ENCODE data around the gene CFB. TPM values are rescaled to one million over a fixed set of nuclear protein-coding genes. Genes with fewer than 3 reads are reported as not detected.

Gene CFB
- total RNA-seq, 4 donors from 2014 or later = 9.0 to 59.7 (median 39.6) TPM

GRCh38 chr6:31920811-31921210 lies 25.1 kb upstream of the CFB start:
- in situ Hi-C loops (cut with MboI; ENCODE audit: low pct_ligation_motif_present in 1 of 4, low pct_unique_long_range_greater_than_20kb in 1 of 4, low sequenced_read_pairs in 3 of 4) = no loop called here
- DNase-seq = no peak
- H3K36me3 ChIP-seq = no peaks in the 10 kb centered on the region

GRCh38 chr6:31922942-31923341 lies 23.0 kb upstream of the CFB start:
- no peak overlapping the region for H3K27ac ChIP-seq
- no peak for DNase-seq
- 19 to 20% methylated on average over 1 to 5 of the region's 5 CpGs for WGBS, 2 donors (ENCODE audit: low coverage in 1 of 2)
- no peak overlapping the region for H3K4me3 ChIP-seq
- in situ Hi-C loops (cut with MboI; ENCODE audit: low pct_ligation_motif_present in 1 of 4, low pct_unique_long_range_greater_than_20kb in 1 of 4, low sequenced_read_pairs in 3 of 4) = no loop called here
- H3K27me3 ChIP-seq = no peaks in the 10 kb centered on the region
- no peak for TF ChIP-seq EP300 (IDR thresholded peaks at IDR 0.05; ENCODE audit: low read depth)
- TF ChIP-seq POLR2A (IDR thresholded peaks at IDR 0.05) = no peak
- intact Hi-C loops (cut with DNase I; ENCODE audit: low total_unique reads) = no loop called here
- no peaks in the 10 kb centered on the region for H3K36me3 ChIP-seq
- no peaks in the 10 kb centered on the region for H3K9me3 ChIP-seq
- no peaks in the 10 kb centered on the region for H3K4me1 ChIP-seq

More at GRCh38 chr6:31920811-31921210, 25.1 kb upstream of the CFB start:
- Histone ChIP-seq H3K9me3 (no peaks in the 10 kb centered on the region), H3K4me3 (no peak overlapping the region), H3K4me1 (no peaks in the 10 kb centered on the region), H3K27ac (no peak overlapping the region), H3K27me3 (no peaks in the 10 kb centered on the region)
- intact Hi-C loops (cut with DNase I; ENCODE audit: low total_unique reads) = no loop called here
- TF ChIP-seq EP300 (IDR thresholded peaks at IDR 0.05; ENCODE audit: low read depth) (no peak), POLR2AphosphoS5 (IDR thresholded peaks at IDR 0.05) (no peak), POLR2A (IDR thresholded peaks at IDR 0.05) (no peak), CTCF (IDR thresholded peaks at IDR 0.05) (no peak)
- 73% methylated on average over 2 of the region's 2 CpGs; no CpG with 5 or more reads in 1 of the 2 donors for WGBS, 2 donors (ENCODE audit: low coverage in 1 of 2)

GRCh38 chr6:31927242-31927862 lies 18.5 kb upstream of the CFB start, which contains the start of gene C2:
TSS of gene C2 (plus strand) at chr6:31927717. CDS start at chr6:31927753, 36 bp downstream.
- H3K4me3 ChIP-seq = peak within 1 kb of the TSS in 1 of 4 donors; percentile 35
- no peaks in the 10 kb centered on the region for H3K9me3 ChIP-seq
- TF ChIP-seq CTCF (IDR thresholded peaks at IDR 0.05) (no peak), POLR2AphosphoS5 (IDR thresholded peaks at IDR 0.05) (no peak), EP300 (IDR thresholded peaks at IDR 0.05; ENCODE audit: low read depth) (no peak), POLR2A (IDR thresholded peaks at IDR 0.05) (no peak)
- no peaks in the 10 kb centered on the region for H3K36me3 ChIP-seq
- no peak for DNase-seq
- H3K27me3 ChIP-seq = no peaks in the 10 kb centered on the region
- in situ Hi-C loops (cut with MboI; ENCODE audit: low pct_ligation_motif_present in 1 of 4, low pct_unique_long_range_greater_than_20kb in 1 of 4, low sequenced_read_pairs in 3 of 4) (no loop called here), intact Hi-C loops (cut with DNase I; ENCODE audit: low total_unique reads) (no loop called here)
- peak within 1 kb of the TSS in 2 of 4 donors; percentile 24 to 60 for H3K27ac ChIP-seq
- H3K4me1 ChIP-seq = no peaks in the 10 kb centered on the region
- WGBS, 2 donors (ENCODE audit: low coverage in 1 of 2) = 13 to 56% methylated on average over 3 to 11 of the region's 11 CpGs

GRCh38 chr6:31927863-31928671 lies 17.8 kb upstream of the CFB start:
- H3K27me3 ChIP-seq = no peaks in the 10 kb centered on the region
- in situ Hi-C loops (cut with MboI; ENCODE audit: low pct_ligation_motif_present in 1 of 4, low pct_unique_long_range_greater_than_20kb in 1 of 4, low sequenced_read_pairs in 3 of 4) (no loop called here), intact Hi-C loops (cut with DNase I; ENCODE audit: low total_unique reads) (no loop called here)
- H3K27ac ChIP-seq = peak overlapping the region in 2 of 4 donors; percentile 24 to 60
- H3K9me3 ChIP-seq = no peaks in the 10 kb centered on the region
- WGBS, 2 donors (ENCODE audit: low coverage in 1 of 2) = 50 to 60% methylated on average over 1 to 11 of the region's 11 CpGs
- peak overlapping the region in 1 of 4 donors; percentile 35 for H3K4me3 ChIP-seq
- TF ChIP-seq POLR2A (IDR thresholded peaks at IDR 0.05) = no peak
- no peak for TF ChIP-seq EP300 (IDR thresholded peaks at IDR 0.05; ENCODE audit: low read depth)
- TF ChIP-seq POLR2AphosphoS5 (IDR thresholded peaks at IDR 0.05) = no peak
- no peak for TF ChIP-seq CTCF (IDR thresholded peaks at IDR 0.05)
- H3K36me3 ChIP-seq = no peaks in the 10 kb centered on the region
- H3K4me1 ChIP-seq = no peaks in the 10 kb centered on the region
- no peak for DNase-seq
